GM18873 (cell line): ENCODE data around the gene MMRN2.
"Not testable (repeated sequence)": the region's sequence is repeated elsewhere in the genome, so short reads cannot be mapped to it uniquely, and the experiment has no call there.

Experiments used
- ATAC-seq: cut with Tn5 transposase; IDR thresholded peaks from one replicate; pipeline ENCODE4 v1.9.1; 2021; ENCODE audit warnings: mild to moderate bottlenecking, moderate library complexity, moderate number of reproducible peaks; ENCODE audit not compliant: unreplicated experiment, low FRiP score

The MMRN2 gene

DNA sequence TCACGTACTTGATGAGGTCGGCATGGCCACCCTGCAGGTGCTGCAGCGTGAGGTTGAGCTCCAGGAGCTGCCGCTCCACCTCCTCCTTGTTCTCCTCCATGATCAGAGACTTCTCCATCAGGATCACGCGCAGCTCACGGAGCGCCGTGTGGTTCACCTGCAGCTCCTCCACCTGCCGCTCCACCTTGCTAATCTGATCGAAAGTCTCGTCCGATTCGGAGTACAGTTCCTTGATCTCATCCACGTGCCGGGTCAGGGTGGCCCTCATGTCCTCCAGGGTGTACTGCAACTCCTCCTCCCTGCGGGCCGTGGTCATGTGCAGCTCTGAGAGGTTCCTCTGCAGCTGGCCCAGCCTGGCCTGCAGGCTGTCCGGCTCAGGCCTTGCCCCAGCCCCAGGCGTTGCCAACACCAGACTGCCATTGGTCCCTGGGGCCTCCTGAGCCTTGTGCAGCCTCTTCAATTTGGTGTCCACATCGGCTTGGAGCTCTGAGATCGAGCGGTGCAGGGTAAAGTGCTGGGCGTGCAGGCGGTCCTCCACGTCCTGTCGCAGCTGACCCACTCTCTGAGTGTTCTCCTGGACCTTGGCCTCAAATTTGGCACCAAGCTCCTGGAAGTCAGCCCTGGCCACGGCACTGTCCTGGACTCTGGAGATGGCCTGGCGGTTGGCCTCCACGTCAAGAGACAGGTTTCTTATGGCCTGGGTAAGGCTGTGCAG lies 13.9 kb downstream of the MMRN2 start:
- ATAC-seq = no peak

DNA sequence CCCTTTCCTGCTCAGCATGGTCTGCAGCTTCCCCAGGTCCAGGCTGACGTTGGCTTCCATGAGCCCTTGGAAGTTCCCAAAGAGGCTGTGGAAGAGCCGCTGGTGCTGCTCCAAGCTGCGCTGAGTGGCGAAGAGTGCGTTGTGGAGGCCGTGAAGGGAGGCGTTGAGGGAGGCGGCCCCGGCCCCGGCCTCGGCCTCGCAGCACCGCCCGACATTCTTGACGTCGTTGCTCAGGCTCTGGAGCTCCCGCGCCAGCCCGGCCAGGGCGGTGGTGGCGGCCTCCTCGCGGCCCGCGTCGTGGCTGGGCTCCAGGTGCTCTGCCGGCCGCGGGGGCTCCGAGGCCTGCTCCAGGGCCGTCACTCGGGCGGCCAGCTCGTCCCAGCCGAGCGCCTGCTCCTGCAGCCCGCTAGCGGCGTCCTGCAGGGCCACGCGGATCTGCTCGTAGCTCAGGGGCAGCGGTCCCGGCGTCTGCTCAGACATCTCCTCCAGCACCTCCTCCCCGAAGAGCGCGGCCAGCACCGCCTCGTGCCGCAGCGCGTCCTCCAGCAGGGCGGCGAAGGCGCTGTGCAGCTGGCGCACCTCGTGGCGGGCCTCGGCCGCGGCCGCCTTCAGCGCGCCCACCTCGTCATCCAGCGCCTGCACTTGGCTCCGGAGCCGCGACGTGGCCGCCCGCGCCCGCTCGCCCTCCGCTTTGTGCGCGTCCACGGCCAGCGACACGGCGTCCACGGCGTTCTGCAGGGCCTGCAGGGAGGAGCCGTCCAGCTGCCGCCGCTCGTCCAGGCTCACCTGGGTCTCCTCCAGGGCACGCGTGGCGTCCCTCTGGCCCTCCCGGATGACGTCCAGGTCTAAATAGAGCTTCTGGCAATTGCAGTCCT lies 14.7 kb downstream of the MMRN2 start:
- ATAC-seq = no peak

DNA sequence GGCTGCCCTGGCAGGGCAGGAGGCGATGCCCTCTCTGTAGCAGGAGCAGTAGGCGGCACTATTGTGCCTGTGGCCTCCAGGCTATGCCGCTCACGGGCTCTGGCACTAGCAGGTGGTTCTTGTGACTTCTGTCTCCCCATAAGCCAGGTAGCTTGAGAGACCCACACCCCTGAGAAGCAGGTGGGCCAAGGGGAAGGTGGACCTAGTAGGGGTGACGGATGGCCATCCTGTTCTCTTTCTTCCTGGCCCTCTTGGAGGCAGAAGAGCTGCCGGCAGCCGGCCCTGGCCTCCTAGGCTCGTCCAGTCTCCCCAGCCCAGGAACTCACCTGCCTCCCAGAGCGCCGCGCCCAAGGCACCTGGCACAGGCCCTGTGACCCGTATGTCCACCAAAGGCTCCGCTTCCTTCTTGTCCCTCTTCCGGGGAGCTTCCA lies 15.4 kb downstream of the MMRN2 start:
- ATAC-seq = no peak

DNA sequence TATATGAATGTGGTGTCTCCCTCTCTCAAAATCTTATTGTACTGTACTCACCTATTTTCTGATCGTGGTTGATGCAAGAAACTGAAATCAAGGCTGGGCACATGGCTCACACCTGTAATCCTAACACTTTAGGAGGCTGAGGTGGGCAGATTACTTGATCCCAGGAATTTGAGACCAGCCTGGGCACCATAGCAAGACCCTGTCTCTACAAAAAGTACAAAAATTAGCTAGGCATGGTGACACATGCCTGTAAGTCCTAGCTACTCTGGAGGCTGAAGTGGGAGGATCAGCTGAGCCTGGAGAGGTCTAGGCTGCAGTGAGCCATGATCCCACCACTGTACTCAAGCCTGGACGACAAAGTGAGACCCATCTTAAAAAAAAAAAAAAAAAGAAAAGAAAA lies 16.0 kb downstream of the MMRN2 start:
- no peak for ATAC-seq

DNA sequence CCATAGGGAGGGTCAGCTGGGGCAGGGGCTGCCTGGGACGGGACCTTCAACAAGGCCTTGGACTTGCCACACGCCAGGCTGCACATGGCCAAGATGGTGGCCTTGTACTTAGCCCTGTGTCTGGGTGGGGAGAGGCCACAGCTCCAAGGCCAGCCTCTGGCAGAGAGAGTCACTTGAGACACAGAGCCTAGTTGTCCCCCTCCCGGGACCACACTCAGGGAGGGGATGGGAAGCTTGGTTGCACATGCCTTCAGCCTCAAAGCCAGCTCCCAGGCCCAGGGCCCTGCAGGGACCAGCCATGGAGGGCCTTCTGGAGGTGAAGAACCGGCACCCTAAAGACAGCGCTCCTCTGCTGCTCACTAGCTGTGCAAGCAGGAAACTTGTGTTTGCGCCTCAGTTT lies 16.7 kb downstream of the MMRN2 start:
- no peak for ATAC-seq

DNA sequence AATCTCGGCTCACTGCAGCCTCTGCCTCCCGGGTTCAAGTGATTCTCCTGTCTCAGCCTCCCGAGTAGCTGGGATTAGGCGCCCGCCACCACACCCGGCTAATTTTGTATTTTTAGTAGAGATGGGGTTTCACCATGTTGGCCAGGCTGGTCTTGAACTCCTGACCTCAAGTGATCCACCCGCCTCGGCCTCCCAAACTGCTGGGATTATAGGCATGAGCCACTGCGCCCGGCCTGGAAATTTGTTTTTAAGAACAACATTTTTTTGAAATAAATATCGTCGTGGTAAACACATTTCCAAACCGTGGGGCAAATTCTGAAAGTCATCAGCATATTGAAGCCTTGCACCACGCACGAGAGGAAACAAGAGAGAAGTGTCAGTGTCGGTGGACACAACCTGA lies 17.3 kb downstream of the MMRN2 start:
- not testable (repeated sequence) for ATAC-seq

DNA sequence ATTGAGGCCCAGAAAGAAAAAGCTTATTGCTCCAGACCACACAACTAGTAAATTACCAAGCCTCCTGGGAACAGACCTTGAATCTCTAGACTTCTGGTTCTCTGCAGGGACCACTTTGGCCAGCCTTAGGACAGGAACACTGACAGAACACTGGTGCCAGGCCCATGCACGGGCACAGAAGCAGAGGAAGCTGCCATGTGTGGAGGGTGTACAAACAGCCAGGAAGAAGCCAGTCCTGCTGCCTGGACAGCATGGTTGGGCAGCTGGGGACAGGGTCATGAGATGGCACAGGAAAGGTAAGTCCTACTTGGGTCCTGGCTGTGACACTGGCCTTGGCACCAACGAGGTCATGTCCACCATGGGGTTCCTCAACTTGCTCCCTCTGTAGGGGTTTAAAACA lies 19.2 kb downstream of the MMRN2 start:
- no peak for ATAC-seq

DNA sequence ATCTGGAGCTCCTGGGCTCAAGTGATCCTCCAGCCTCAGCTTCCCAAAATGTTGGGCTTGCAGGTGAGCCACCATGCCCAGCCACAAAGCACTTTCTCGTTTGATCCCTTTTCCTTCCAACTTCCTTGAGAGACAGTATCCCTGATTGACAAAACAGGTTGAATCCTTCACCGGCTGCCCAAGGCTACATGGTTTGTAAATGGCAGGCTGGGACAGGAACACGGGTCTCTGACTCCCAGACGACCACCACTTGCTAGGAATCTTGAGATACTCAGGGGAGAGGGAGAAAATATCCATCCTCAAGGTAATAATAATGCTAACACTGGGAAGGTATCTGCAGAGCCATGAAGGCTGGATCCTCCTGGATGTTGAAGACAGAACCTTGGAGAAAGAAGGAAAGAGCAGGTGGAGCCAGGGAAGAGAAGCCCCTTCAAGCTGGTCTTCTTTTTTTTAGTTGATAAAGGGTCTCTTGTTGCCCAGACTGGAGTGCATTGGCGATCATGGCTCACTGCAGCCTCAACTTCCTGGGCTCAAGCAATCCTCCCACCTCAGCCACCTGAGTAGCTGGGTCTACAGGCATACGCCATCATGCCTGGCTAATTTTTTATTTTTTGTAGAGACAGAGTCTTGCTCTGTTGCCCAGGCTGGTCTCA lies 19.8 kb downstream of the MMRN2 start:
- no peak for ATAC-seq

DNA sequence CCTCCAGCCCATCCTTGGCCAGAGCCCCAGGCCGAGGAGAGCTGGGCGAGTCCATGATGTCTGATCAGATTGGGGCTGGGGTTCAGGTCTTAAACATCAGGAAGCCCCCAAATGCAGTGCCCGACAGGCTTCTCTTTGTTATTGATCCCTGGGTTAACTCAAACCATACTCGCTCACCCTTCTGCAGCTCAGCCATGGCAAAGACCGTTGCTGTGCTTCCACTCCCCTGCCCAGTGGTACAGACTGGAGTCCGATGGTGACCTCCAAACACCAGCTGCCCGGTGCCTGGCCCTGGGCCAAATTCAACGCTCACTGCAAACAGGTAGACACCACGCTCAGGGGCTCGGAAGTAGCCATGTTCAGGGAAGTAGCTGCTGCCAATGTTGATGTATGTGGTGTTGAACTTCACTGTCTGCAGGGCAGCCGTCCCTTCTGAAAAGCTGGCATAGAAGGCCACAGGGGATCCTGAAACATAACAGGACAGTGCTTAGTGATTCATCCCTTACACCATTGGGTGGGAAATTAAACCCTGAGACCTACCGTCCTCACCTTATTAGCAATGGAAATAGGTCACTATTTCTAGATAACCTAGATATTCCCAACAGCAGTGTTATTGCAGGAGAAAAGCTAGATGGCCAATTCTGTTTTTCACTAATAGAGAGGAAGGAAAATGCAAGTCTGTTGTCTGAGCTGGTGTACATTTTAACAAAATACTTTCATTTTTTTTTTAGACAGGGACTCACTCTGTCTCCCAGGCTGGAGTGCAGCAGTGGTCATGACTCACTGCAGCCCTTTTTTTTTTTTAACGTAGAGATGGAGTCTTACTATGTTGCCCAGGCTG lies 20.5 kb downstream of the MMRN2 start:
- no peak for ATAC-seq

DNA sequence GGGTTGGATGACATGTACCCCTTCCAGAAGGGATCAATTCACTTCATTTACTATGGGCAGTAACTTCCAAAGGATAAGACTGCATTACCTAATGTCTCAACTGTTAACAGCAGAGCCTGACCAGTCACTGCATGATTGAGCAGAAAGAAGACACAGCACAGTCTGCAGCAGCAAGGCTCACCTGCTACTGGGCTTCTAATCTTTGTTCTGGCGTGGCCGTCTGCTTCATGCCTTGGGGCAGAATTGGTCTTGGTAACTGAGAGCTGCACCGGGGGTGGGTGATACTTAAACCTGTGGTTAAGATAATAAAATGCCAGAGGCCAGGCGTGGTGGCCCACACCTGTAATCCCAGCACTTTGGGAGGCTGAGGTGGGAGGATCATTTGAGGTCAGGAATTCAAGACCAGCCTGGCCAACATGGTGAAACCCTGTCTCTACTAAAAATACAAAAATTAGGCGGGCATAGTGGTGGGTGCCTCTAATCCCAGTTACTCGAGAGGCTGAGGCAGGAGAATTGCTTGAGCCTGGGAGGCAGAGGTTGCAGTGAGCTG lies 23.2 kb downstream of the MMRN2 start:
- not testable (repeated sequence) for ATAC-seq

DNA sequence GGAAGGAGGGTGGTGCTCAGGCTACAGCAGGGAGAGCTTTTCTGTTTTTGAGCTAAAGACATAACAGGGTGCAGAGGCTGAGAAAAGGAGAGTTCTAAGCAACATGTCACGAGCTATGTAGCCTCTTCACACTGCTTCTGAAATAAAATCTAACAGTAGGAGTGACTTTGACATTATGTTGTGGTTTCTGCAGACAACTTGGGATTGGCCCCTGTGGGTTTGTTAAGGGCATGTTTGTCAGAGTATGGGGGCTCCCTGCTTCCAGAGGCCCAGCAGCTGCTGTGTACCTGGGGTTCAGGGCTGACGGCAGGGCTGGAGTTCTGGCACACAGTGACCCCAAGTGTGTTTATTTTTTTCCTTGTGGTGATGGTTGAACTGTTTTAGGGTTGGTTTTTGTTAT lies 24.7 kb downstream of the MMRN2 start:
- ATAC-seq = no peak

DNA sequence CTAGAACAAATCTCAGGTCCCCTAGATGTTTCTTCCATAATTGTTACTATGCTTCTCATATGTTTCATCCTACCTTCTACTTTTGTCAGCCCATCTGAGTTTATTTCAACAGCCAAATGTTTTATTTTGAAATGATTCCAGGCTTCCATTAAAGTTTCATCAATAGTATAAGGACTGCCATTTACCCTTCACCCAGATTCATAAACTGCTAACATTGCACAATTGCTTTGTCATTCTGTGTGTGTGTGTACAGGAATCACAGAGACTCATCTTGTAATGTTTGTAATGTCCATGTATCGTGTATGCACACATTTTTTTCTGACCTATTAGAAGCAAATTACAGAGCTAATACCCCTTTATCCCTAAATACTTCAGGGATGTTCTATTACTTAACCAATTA lies 25.5 kb downstream of the MMRN2 start:
- ATAC-seq = no peak

DNA sequence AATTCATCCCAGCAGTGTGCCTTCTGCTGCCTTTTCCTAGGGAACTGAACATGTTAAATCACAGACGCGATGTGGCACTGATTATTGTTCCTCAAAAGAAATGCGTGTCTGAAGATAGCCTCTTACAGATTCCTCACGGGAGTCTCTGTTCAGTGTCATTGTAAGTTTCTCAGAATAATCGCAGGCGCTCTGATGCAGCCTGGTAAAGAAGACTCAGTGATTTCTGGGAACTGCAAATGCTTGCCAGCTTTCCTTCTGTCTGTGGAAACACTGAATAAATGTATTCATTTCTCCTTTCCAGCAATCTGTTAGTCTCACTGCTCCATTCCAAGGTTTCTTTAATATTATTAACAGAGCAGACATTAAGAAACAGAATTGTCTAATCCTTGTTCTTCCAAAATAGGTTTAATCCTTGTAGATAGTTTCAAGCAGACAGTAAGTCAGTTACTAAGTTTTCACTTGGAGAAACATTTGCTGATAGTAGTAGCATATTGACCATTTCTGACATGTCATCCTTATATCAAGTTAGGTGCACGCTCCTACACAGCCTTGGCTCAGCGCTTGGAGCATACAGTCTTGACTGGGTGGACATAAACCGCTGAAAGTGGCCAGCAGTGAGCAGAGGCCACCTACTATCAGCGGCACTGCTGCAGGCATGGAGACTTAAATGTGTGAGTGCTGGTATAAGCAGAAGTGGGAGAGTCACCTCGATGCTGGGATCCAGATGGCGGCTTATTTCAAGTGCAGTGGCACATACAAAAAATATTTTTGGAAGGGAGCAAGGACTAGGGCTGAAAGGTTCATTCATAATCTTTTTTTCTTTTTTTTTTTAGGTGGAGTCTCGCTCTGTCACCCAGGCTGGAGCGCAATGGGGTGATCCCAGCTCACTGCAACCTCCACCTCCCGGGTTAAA lies 27.7 kb downstream of the MMRN2 start:
- no peak for ATAC-seq

DNA sequence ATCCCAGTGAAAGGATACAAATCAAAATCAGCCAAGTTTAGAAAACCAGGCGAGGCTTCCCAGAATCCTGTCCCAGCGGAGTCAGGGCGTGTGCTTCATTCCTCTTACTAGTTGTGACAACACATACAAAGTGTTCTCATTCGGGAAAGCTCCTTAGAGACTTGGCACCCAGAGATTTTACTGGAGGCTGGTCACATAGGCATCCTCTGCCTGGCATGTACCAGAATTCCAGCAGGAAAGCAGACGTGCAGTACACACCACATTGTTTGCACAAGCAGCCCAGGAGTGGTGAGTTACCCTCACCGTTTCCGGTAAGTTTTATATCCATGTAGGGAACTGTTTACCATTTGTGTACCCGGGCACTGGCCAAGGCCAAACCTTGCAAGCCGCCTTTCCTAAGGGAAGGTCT lies 34.9 kb downstream of the MMRN2 start:
- ATAC-seq = no peak

DNA sequence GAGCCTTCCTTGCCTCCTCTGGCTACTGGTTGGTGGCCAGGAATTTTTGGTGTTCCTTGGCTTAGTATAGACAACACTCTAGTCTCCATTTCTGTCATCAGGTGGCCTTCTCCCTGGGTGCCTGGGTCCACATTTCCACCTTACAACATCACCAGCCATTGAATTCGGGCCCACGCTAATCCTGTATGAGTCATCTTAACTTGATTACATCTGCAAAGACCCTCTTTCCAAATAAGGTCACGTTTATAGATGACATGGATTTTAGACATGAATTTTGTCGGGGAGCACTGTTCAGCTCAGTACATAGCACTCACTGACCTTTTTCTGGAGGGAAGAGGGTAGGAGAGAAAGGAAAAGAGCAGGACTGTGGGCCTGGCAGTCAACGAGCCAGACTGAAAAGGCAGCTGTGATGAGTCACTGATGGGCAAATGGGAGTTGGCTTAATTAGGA lies 39.4 kb downstream of the MMRN2 start:
- ATAC-seq = no peak

DNA sequence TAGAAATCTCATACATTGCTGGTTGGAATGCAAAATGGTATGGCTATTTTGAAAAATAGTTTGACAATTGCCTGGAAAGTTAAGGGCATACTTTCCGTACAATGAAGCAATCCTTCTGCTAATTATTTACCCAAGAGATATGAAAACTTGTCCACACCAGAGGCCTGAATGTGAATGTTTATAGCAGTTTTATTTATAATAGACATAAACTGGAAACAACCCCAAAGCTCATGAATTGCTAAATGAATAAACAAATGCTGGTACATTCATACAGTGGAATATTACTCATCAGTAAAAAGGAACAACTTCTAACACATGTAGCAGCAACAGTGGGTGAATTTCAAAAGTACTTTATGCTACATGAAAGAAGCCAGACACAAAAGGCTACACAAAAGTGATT lies 42.7 kb downstream of the MMRN2 start:
- no peak for ATAC-seq

DNA sequence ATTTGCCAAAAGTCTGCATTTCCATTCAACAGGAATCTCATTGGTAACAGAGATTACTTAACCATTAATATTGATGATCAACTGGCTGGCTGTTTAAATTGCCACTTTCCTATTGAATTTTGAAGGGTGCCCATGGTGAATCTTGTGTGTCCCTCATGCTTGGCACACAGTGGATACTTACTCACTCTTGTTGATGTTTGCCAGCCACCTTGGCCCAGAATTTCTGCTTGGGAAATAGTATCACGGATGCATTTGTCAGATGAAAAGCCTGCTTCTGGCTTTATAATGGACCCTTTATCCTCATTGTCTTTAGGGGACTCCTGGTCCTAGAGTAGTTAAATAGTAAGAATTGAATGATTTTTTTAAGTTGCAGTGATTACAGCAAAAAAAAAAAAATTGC lies 52.0 kb downstream of the MMRN2 start:
- ATAC-seq = no peak

DNA sequence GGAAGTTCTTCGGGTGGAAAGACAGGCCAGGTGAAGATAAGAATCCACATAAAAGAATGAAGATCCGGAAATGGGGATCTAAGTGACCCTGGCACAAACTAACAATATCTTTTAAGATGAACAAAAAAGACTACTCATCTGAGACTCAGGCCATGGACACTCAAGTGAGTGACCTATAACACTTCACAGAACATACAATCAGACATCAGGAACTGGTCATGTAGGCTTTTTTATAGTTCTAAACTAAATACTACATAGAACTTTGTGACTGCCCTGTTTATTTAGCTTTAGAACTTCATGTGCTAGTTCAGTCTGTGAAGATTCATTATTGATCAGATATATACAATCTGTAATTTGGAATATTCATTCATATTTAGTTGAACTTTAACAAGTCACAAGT lies 52.8 kb downstream of the MMRN2 start:
- ATAC-seq = no peak

DNA sequence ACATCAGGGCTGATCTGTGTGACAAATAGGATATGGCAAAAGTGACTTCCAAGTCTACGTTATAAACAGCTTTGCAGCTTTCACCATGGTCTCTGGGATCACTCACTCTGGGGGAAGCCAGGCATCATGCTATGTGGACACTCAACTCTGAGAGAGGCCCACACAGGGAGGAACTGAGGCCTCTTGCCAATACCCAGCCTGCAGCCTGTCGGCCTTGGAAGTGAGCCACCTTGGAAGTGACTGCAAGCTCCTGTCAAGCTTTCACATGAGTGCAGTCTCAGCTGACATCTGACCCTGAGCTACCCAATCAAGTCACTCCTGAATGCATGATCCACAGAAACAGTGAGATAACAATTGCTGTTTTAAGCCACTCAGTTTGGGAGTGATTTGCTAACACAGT lies 56.5 kb downstream of the MMRN2 start:
- ATAC-seq = no peak
